Measurements from ENCODE around the gene CPNE1. TPM values are rescaled to one million over a fixed set of nuclear protein-coding genes. Genes with fewer than 3 reads are reported as not detected.
A peak's percentile ranks its signal among the peaks of the same experiment; 100 is the strongest.

Gene CPNE1
- total and polyA plus RNA-seq, 2 donors (not counting 1 experiment from before 2014, with no cell fraction given): 88.8 to 146 TPM

DNA sequence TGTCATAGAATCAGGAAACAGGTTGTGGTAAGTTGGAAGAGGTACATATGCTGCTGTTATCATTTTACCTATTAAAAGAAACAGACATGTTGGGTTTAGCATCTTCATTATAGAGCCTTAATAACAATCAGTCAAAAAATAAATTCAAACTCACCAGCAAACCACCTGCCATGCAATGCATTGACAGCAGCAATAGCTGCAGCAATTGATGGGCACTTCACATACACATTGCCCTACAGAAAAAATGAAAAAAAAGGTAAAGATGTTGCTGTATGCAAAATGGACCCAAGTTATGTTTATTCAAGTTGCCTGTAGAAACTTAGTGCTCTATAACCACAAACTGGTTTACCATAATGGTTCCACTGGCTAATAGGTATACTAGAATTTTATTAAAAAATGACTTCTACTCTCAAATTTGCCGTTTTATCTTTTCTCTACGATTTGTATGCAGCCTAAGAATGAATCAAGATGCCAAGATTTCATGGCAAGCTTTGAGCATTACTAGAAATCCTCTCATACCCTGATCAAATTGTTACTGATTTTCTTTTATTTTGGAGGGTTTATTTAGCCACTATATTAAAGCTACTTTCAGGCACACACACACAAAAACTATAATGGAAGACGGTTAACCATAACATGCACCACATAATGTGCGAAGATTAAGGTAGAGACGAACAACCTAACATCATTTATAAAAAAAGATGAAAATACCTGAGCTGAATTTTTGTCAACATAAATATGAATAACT lies 40.0 kb upstream of the CPNE1 start:
- Histone ChIP-seq H3K27ac (ENCODE audit: insufficient read depth, low read length) (no peak overlapping the region), H4K20me1 (ENCODE audit: control insufficient read depth, extremely low read depth, insufficient read depth, low read length) (no peaks in the 10 kb centered on the region), H3K36me3 (ENCODE audit: control insufficient read depth, insufficient read depth, low read length) (peaks cover 14% of the 10 kb centered on the region), H3K4me3 (replicated peaks in 1 of 4; ENCODE audit: control extremely low read depth in 1 of 4, insufficient read depth in 1 of 4, low read depth in 3 of 4, low read length in 4 of 4) (no peak overlapping the region), H3K9me3 (ENCODE audit: control insufficient read depth, insufficient read depth, low read depth, low read length) (no peaks in the 10 kb centered on the region), H3K9ac (ENCODE audit: insufficient read depth, low read length) (no peak overlapping the region), H3K4me2 (ENCODE audit: extremely low read depth, insufficient read depth, low read length) (no peak overlapping the region), H3K79me2 (ENCODE audit: control insufficient read depth, insufficient read depth, low read length) (peaks cover 36% of the 10 kb centered on the region), H3K4me1 (ENCODE audit: control insufficient read depth, extremely low read depth, insufficient read depth, low read length) (peaks cover 11% of the 10 kb centered on the region), H2AFZ (ENCODE audit: low read length) (no peak overlapping the region), H3K27me3 (ENCODE audit: control insufficient read depth, insufficient read depth, low read length) (no peaks in the 10 kb centered on the region)
- no peak for TF ChIP-seq EZH2 (IDR thresholded peaks at IDR 0.05; ENCODE audit: low read length, missing control alignments)
- TF ChIP-seq CTCF (conservative IDR thresholded peaks at IDR 0.05 in 1 of 2, IDR thresholded peaks at IDR 0.05 in 1 of 2; ENCODE audit: low read depth in 1 of 2, low read length in 2 of 2): no peak
- DNase-seq (ENCODE audit: low read depth in 2 of 2): no peak

- Histone ChIP-seq H3K4me3 (replicated peaks in 1 of 4; ENCODE audit: control extremely low read depth in 1 of 4, insufficient read depth in 1 of 4, low read depth in 3 of 4, low read length in 4 of 4) (no peak overlapping the region), H3K79me2 (ENCODE audit: control insufficient read depth, insufficient read depth, low read length) (peaks cover 30% of the 10 kb centered on the region), H3K4me2 (ENCODE audit: extremely low read depth, insufficient read depth, low read length) (no peak overlapping the region), H4K20me1 (ENCODE audit: control insufficient read depth, extremely low read depth, insufficient read depth, low read length) (no peaks in the 10 kb centered on the region), H3K9me3 (ENCODE audit: control insufficient read depth, insufficient read depth, low read depth, low read length) (no peaks in the 10 kb centered on the region), H3K36me3 (ENCODE audit: control insufficient read depth, insufficient read depth, low read length) (peaks cover 11% of the 10 kb centered on the region), H3K9ac (ENCODE audit: insufficient read depth, low read length) (no peak overlapping the region), H3K27me3 (ENCODE audit: control insufficient read depth, insufficient read depth, low read length) (no peaks in the 10 kb centered on the region), H3K4me1 (ENCODE audit: control insufficient read depth, extremely low read depth, insufficient read depth, low read length) (peaks cover 11% of the 10 kb centered on the region), H2AFZ (ENCODE audit: low read length) (no peak overlapping the region), H3K27ac (ENCODE audit: insufficient read depth, low read length) (peak overlapping the region; percentile 68)
- TF ChIP-seq EZH2 (IDR thresholded peaks at IDR 0.05; ENCODE audit: low read length, missing control alignments) (no peak), CTCF (conservative IDR thresholded peaks at IDR 0.05 in 1 of 2, IDR thresholded peaks at IDR 0.05 in 1 of 2; ENCODE audit: low read depth in 1 of 2, low read length in 2 of 2) (no peak)
- no peak for DNase-seq (ENCODE audit: low read depth in 2 of 2)
Observed at GRCh38 chr20:35702824-35703695, 38.4 kb upstream of the CPNE1 start.

Data from fibroblast of lung (primary cell).